HEK293T (cell line): Measurements from ENCODE around the gene MRGPRX1.

ENCODE experiments used
- ARNT ChIP-seq: fragments of 450-650 bp; IDR thresholded peaks from 2 replicates; pipeline ENCODE4 v1.6.1; 2017; ENCODE audit warnings: mild to moderate bottlenecking
- BHLHE40 ChIP-seq: fragments of 450-650 bp; IDR thresholded peaks from 2 replicates; pipeline ENCODE4 v1.6.1; 2016; ENCODE audit warnings: mild to moderate bottlenecking, moderate library complexity, borderline replicate concordance
- CTBP1 ChIP-seq: fragments of 450-650 bp; IDR thresholded peaks from 2 replicates; pipeline ENCODE4 v1.6.1; 2016; ENCODE audit warnings: borderline replicate concordance
- ELF4 ChIP-seq: fragments of 450-650 bp; IDR thresholded peaks from 2 replicates; pipeline ENCODE4 v1.6.1; 2017; ENCODE audit warnings: antibody characterized with exemption
- FOXK2 ChIP-seq: fragments of 450-650 bp; IDR thresholded peaks from 2 replicates; pipeline ENCODE4 v1.6.1; 2016; ENCODE audit warnings: mild to moderate bottlenecking
- FOXM1 ChIP-seq: fragments of 450-650 bp; IDR thresholded peaks from 2 replicates; pipeline ENCODE4 v1.6.1; 2017; ENCODE audit warnings: mild to moderate bottlenecking, borderline replicate concordance
- HDGF ChIP-seq: fragments of 450-650 bp; IDR thresholded peaks from 2 replicates; pipeline ENCODE4 v1.6.1; 2017; ENCODE audit warnings: antibody characterized with exemption, borderline replicate concordance
- L3MBTL2 ChIP-seq: fragments of 450-650 bp; conservative IDR thresholded peaks from 2 replicates; pipeline ENCODE4 v1.6.1; 2016; ENCODE audit warnings: mild to moderate bottlenecking
- NFRKB ChIP-seq: fragments of 450-650 bp; IDR thresholded peaks from 2 replicates; pipeline ENCODE4 v1.6.1; 2016; ENCODE audit warnings: mild to moderate bottlenecking, moderate library complexity
- SP1 ChIP-seq: fragments of 450-650 bp; IDR thresholded peaks from 2 replicates; pipeline ENCODE4 v1.6.1; 2017
- SUZ12 ChIP-seq: fragments of 450-650 bp; IDR thresholded peaks from 2 replicates; pipeline ENCODE4 v1.6.1; 2016; ENCODE audit warnings: mild to moderate bottlenecking
- TARDBP ChIP-seq: fragments of 450-650 bp; IDR thresholded peaks from 2 replicates; pipeline ENCODE4 v1.6.1; 2016
- ZNF384 ChIP-seq: fragments of 450-650 bp; IDR thresholded peaks from 2 replicates; pipeline ENCODE4 v1.6.1; 2016
- TF ChIP-seq, protein P1 (sequence below): fragments of 450-650 bp; IDR thresholded peaks from 2 replicates; pipeline ENCODE4 v1.6.1; 2016

DNA sequence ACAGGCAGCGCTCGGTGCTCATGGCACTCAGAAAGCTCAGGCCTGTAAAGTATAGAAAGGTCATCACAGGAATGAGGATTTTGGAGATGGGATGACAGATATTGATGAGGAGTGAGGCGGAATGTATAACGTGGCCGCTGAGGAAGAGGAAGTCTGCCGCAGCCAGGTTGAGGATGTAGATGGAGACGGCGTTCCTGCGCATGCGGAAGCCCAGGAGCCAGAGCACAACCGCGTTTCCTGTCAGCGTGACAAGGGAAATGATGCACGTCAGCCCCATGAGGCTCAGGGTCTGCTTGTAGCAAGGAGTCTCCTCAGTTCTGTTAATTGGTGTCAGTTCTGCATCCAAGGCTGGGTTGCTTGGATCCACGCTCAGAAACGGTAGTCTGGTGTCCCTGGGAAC lies 33.1 kb upstream of the MRGPRX1 start:
- TF ChIP-seq ELF4, result no peak
- TF ChIP-seq TARDBP, result no peak
- no peak for TF ChIP-seq HDGF
- TF ChIP-seq, protein P1, sequence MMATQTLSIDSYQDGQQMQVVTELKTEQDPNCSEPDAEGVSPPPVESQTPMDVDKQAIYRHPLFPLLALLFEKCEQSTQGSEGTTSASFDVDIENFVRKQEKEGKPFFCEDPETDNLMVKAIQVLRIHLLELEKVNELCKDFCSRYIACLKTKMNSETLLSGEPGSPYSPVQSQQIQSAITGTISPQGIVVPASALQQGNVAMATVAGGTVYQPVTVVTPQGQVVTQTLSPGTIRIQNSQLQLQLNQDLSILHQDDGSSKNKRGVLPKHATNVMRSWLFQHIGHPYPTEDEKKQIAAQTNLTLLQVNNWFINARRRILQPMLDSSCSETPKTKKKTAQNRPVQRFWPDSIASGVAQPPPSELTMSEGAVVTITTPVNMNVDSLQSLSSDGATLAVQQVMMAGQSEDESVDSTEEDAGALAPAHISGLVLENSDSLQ, result no peak
- no peak for TF ChIP-seq ZNF384
- TF ChIP-seq ARNT, result no peak
- TF ChIP-seq FOXK2, result no peak
- no peak for TF ChIP-seq L3MBTL2
- no peak for TF ChIP-seq FOXM1
- no peak for TF ChIP-seq SUZ12
- TF ChIP-seq SP1, result no peak
- TF ChIP-seq NFRKB, result no peak
- no peak for TF ChIP-seq BHLHE40
- no peak for TF ChIP-seq CTBP1
